GM12878 (cell line): Measurements from ENCODE around the gene YIPF4. TPM values are rescaled to one million over a fixed set of nuclear protein-coding genes. Genes with fewer than 3 reads are reported as not detected.

Experiments
- ATAC-seq: fragments of 200-7000 bp; cut with Tn5 transposase; 3 replicates; pipeline ENCODE4 v1.9.1; 2020; ENCODE audit warnings: mild to moderate bottlenecking, moderate library complexity
- BruUV-seq: library from RNA; stranded (reverse); fragments of 400-500 nt; replicated peaks from 2 replicates; lab custom pipeline; 2021; lab: Mats Ljungman, UMichigan
- CTCF ChIA-PET: fragments of 300-600 bp; sonication (Branson Sonifier 250); formaldehyde crosslinking; extraction: SDS; loops from one replicate; lab custom pipeline; 2021; ENCODE audit warnings: inconsistent platforms; lab: Yijun Ruan, JAX
- POLR2A ChIA-PET: fragments of 350-600 bp; formaldehyde crosslinking; extraction: SDS; loops from one replicate; lab custom pipeline; 2021; ENCODE audit warnings: inconsistent platforms; lab: Charles Lee
- RAD21 ChIA-PET: fragments of 300-600 bp; sonication (Branson Sonifier 250); formaldehyde crosslinking; loops from one replicate; lab custom pipeline; 2023; ENCODE audit warnings: antibody characterized with exemption; ENCODE audit not compliant: unreplicated experiment; lab: Charles Lee
- SMC1A ChIA-PET: fragments of 300-600 bp; sonication (Branson Sonifier 250); formaldehyde crosslinking; loops from one replicate; lab custom pipeline; 2023; ENCODE audit not compliant: unreplicated experiment, uncharacterized antibody; lab: Charles Lee
- DNase-seq: peaks from one replicate; pipeline ENCODE4 v3.0.0-alpha.2; 2011; ENCODE audit warnings: low read depth, low spot score
- FAIRE-seq: peaks from 3 replicates; lab custom pipeline; 2011; peaks lifted over from hg19 to GRCh38; lab: Jason Lieb, UNC
- H2AFZ ChIP-seq: 2 replicates; pipeline ENCODE4 v1.6.0; 2011; ENCODE audit warnings: low read depth, low read length, control low read depth; ENCODE audit not compliant: control insufficient read depth
- H3K27ac ChIP-seq: 2 replicates; pipeline ENCODE4 v1.5.1; 2011; ENCODE audit warnings: control low read depth; ENCODE audit not compliant: control insufficient read depth, insufficient read depth
- H3K27me3 ChIP-seq, 2 experiments: replicated peaks in 1 of 2; 2 replicates each; pipeline versions ENCODE4 v1.6.0 to v1.6.1; 2011; ENCODE audit warnings: low read length in 1 of 2; ENCODE audit not compliant: control insufficient read depth in 2 of 2, insufficient read depth in 2 of 2
- H3K36me3 ChIP-seq, 2 experiments: 2 replicates each; pipeline ENCODE4 v1.5.1; 2011; ENCODE audit warnings: low read length in 1 of 2; ENCODE audit not compliant: control insufficient read depth in 2 of 2, insufficient read depth in 2 of 2
- H3K4me1 ChIP-seq: 2 replicates; pipeline ENCODE4 v1.6.1; 2011; ENCODE audit warnings: mild to moderate bottlenecking, low read length, moderate library complexity, mixed read lengths; ENCODE audit not compliant: control insufficient read depth, insufficient read depth
- H3K4me2 ChIP-seq: 2 replicates; pipeline ENCODE4 v1.6.0; 2011; ENCODE audit warnings: control low read depth; ENCODE audit not compliant: control insufficient read depth, insufficient read depth
- H3K4me3 ChIP-seq: fragments of 200-600 bp; sonication (generic); 2 replicates; pipeline ENCODE4 v1.5.1; 2016
- H3K79me2 ChIP-seq: 2 replicates; pipeline ENCODE4 v1.6.0; 2011; ENCODE audit warnings: low read length; ENCODE audit not compliant: control insufficient read depth, insufficient read depth
- H3K9ac ChIP-seq: 2 replicates; pipeline ENCODE4 v1.8.0; 2011; ENCODE audit warnings: low read length, control low read depth, mixed read lengths; ENCODE audit not compliant: control insufficient read depth, insufficient read depth
- H3K9me3 ChIP-seq: replicated peaks from 3 replicates; pipeline ENCODE4 v1.5.1; 2011; ENCODE audit warnings: mild to moderate bottlenecking, low read length; ENCODE audit not compliant: control insufficient read depth, insufficient read depth
- H4K20me1 ChIP-seq: 2 replicates; pipeline ENCODE4 v1.6.0; 2011; ENCODE audit not compliant: control insufficient read depth, insufficient read depth
- ASH2L ChIP-seq: fragments of 300-600, 200-600 bp; sonication (generic); IDR thresholded peaks from 2 replicates; pipeline ENCODE4 v1.6.1; 2017; ENCODE audit warnings: low read depth, mild to moderate bottlenecking, borderline replicate concordance
- FOS ChIP-seq: IDR thresholded peaks from 3 replicates; pipeline ENCODE4 v1.6.1; 2011; ENCODE audit warnings: borderline replicate concordance; ENCODE audit not compliant: insufficient read length; ENCODE audit errors: extremely low read depth
- LARP7 ChIP-seq: fragments of 450-650 bp; IDR thresholded peaks from 2 replicates; pipeline ENCODE4 v1.6.1; 2017; ENCODE audit warnings: mild to moderate bottlenecking
- MTA2 ChIP-seq: fragments of 450-650 bp; IDR thresholded peaks from 2 replicates; pipeline ENCODE4 v1.6.1; 2016; ENCODE audit warnings: low read depth, mild to moderate bottlenecking, moderate library complexity
- MXI1 ChIP-seq: fragments of 150-350 bp; IDR thresholded peaks from 2 replicates; pipeline ENCODE4 v1.6.1; 2011; ENCODE audit warnings: low read depth, mild to moderate bottlenecking, inconsistent platforms, low read length, improper control_type of control experiment
- MYC ChIP-seq: IDR thresholded peaks from 2 replicates; pipeline ENCODE4 v1.6.1; 2011; ENCODE audit warnings: mild to moderate bottlenecking, low read length, moderate library complexity, inconsistent platforms; ENCODE audit not compliant: insufficient read depth, insufficient replicate concordance, insufficient read length, severe bottlenecking
- NBN ChIP-seq: fragments of 450-650 bp; IDR thresholded peaks from 2 replicates; pipeline ENCODE4 v1.6.1; 2016
- NR2C1 ChIP-seq: fragments of 450-650 bp; IDR thresholded peaks from 2 replicates; pipeline ENCODE4 v1.6.1; 2017; ENCODE audit warnings: antibody characterized with exemption, mild to moderate bottlenecking, moderate library complexity
- NRF1 ChIP-seq: conservative IDR thresholded peaks from 2 replicates; pipeline ENCODE4 v1.6.1; 2011; ENCODE audit warnings: mild to moderate bottlenecking, low read depth, low read length, improper control_type of control experiment
- PML ChIP-seq: IDR thresholded peaks from 2 replicates; pipeline ENCODE4 v1.6.1; 2012; ENCODE audit warnings: low read length, inconsistent platforms
- SMARCA5 ChIP-seq: fragments of 450-650 bp; IDR thresholded peaks from 2 replicates; pipeline ENCODE4 v1.6.1; 2017; ENCODE audit warnings: mild to moderate bottlenecking
- SREBF1 ChIP-seq: IDR thresholded peaks from 2 replicates; pipeline ENCODE4 v1.6.1; 2012; ENCODE audit warnings: mild to moderate bottlenecking, low read length
- TCF7 ChIP-seq: IDR thresholded peaks from 2 replicates; pipeline ENCODE4 v1.6.1; 2014; ENCODE audit warnings: antibody characterized with exemption, borderline replicate concordance
- whole genome bisulfite sequencing: methylation state at CpG from one replicate; pipeline ENCODE4 v1.1.6; 2016; ENCODE audit warnings: low lambda C conversion rate; ENCODE audit not compliant: insufficient replicate concordance, insufficient coverage; ENCODE audit errors: missing lambda C conversion rate; 5-methylcytosine and 5-hydroxymethylcytosine counted together
- in situ Hi-C: fragments of 300-500 bp; cut with MboI; formaldehyde crosslinking; loops from 9 replicates; pipeline ENCODE4 v1.14.3; 2018; ENCODE audit warnings: mixed read lengths
- intact Hi-C: fragments of 100-400 bp; cut with micrococcal nuclease; formaldehyde crosslinking; loops from one replicate; pipeline ENCODE4 v1.14.2; 2022; ENCODE audit not compliant: unreplicated experiment
- polyA plus RNA-seq, 11 experiments: library from polyadenylated mRNA; depleted of rRNA in 4 of 11; unstranded in 6 of 11; stranded (reverse) in 5 of 11; fragments of >200 nt; fragmentation: Nextera tagmentation in 4 of 11; fragmentation: Illumina TruSeq in 1 of 11; extraction: Ambion mirVana in 4 of 11; extraction: Trizol in 1 of 11; gene quantifications; 1 replicate in 1 of 11; 2 replicates in 10 of 11; pipeline versions ENCODE4 v1.2.1 to v1.2.3, GENCODE V29; 2011 to 2016; ENCODE audit warnings: inconsistent platforms in 2 of 11, missing spikeins in 2 of 11, low read depth in 1 of 11
- total RNA-seq, 4 experiments: library from RNA; depleted of rRNA in 3 of 4; stranded (reverse); fragments of >200 nt in 3 of 4; fragmentation: Illumina TruSeq in 1 of 4; extraction: Trizol in 1 of 4; gene quantifications; 2 replicates each; pipeline versions ENCODE4 v1.2.1 to v1.2.3, GENCODE V29; 2013 to 2021
- TF ChIP-seq, protein P1 (sequence below): IDR thresholded peaks from 2 replicates; pipeline ENCODE4 v1.6.1; 2011; ENCODE audit warnings: low read depth, mild to moderate bottlenecking, low read length, moderate library complexity, borderline replicate concordance; ENCODE audit errors: extremely low read depth
- TF ChIP-seq, protein P2 (sequence below): fragments of 450-650 bp; IDR thresholded peaks from 2 replicates; pipeline ENCODE4 v1.6.1; 2017; ENCODE audit warnings: mild to moderate bottlenecking, moderate library complexity
- TF ChIP-seq, protein P3 (sequence below): fragments of 450-650 bp; IDR thresholded peaks from 2 replicates; pipeline ENCODE4 v1.6.1; 2017; ENCODE audit warnings: antibody characterized with exemption, mild to moderate bottlenecking, moderate library complexity

Gene YIPF4
- total and polyA plus RNA-seq, 10 of the 15 experiments (the other 5 are each of a cell fraction or from before 2014, with no cell fraction given), result 2.8 to 60.4 (median 11.1) TPM

DNA sequence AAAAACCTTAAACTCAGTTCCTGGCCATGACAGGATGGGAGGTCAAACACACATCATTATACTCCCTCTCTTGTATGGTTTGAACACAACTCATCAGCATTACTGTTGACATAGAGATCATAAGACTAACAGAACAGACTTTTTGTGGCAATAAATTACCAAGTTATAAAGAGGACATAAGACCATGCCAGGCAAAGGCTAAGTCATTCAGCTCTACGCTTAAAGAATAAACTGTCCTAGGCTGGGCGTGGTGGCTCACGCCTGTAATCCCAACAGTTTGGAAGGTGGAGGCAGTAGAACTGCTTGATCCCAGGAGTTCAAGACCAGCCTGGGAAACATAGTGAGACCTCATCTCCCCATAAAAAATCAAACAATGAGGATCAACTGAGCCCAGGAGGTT lies 29.4 kb upstream of the YIPF4 start:
- CTCF ChIA-PET, result interaction anchor here (0.7 kb wide), 1 partner anchor 16 kb away, joined by 3 read pairs; no protein-coding TSS in a partner anchor
- SMC1A ChIA-PET, result no interaction called here
- H3K27me3 ChIP-seq, result no peaks in the 10 kb centered on the region
- POLR2A ChIA-PET, result no interaction called here
- H3K4me1 ChIP-seq, result no peaks in the 10 kb centered on the region
- no peaks in the 10 kb centered on the region for H4K20me1 ChIP-seq
- in situ Hi-C loops, result no loop called here
- ATAC-seq (no peak), DNase-seq (no peak), FAIRE-seq (no peak)
- no peak overlapping the region for H3K9ac ChIP-seq
- RAD21 ChIA-PET, result no interaction called here
- no peak overlapping the region for H3K4me2 ChIP-seq
- BruUV-seq, result no TSS peak
- H3K79me2 ChIP-seq, result no peaks in the 10 kb centered on the region
- no peak overlapping the region for H2AFZ ChIP-seq
- TF ChIP-seq NR2C1, result no peak
- no peak for TF ChIP-seq SREBF1
- no peak for TF ChIP-seq LARP7
- TF ChIP-seq ASH2L, result no peak
- TF ChIP-seq PML, result no peak
- TF ChIP-seq FOS, result no peak
- no peak for TF ChIP-seq NBN
- no peak for TF ChIP-seq MXI1
- no peak for TF ChIP-seq MTA2
- TF ChIP-seq, protein P1, sequence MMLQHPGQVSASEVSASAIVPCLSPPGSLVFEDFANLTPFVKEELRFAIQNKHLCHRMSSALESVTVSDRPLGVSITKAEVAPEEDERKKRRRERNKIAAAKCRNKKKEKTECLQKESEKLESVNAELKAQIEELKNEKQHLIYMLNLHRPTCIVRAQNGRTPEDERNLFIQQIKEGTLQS, result no peak
- no peak for TF ChIP-seq TCF7
- no peak for TF ChIP-seq NRF1
- TF ChIP-seq, protein P2, sequence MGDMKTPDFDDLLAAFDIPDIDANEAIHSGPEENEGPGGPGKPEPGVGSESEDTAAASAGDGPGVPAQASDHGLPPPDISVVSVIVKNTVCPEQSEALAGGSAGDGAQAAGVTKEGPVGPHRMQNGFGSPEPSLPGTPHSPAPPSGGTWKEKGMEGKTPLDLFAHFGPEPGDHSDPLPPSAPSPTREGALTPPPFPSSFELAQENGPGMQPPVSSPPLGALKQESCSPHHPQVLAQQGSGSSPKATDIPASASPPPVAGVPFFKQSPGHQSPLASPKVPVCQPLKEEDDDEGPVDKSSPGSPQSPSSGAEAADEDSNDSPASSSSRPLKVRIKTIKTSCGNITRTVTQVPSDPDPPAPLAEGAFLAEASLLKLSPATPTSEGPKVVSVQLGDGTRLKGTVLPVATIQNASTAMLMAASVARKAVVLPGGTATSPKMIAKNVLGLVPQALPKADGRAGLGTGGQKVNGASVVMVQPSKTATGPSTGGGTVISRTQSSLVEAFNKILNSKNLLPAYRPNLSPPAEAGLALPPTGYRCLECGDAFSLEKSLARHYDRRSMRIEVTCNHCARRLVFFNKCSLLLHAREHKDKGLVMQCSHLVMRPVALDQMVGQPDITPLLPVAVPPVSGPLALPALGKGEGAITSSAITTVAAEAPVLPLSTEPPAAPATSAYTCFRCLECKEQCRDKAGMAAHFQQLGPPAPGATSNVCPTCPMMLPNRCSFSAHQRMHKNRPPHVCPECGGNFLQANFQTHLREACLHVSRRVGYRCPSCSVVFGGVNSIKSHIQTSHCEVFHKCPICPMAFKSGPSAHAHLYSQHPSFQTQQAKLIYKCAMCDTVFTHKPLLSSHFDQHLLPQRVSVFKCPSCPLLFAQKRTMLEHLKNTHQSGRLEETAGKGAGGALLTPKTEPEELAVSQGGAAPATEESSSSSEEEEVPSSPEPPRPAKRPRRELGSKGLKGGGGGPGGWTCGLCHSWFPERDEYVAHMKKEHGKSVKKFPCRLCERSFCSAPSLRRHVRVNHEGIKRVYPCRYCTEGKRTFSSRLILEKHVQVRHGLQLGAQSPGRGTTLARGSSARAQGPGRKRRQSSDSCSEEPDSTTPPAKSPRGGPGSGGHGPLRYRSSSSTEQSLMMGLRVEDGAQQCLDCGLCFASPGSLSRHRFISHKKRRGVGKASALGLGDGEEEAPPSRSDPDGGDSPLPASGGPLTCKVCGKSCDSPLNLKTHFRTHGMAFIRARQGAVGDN, result no peak
- TF ChIP-seq SMARCA5, result no peak
- TF ChIP-seq MYC, result no peak
- TF ChIP-seq, protein P3, sequence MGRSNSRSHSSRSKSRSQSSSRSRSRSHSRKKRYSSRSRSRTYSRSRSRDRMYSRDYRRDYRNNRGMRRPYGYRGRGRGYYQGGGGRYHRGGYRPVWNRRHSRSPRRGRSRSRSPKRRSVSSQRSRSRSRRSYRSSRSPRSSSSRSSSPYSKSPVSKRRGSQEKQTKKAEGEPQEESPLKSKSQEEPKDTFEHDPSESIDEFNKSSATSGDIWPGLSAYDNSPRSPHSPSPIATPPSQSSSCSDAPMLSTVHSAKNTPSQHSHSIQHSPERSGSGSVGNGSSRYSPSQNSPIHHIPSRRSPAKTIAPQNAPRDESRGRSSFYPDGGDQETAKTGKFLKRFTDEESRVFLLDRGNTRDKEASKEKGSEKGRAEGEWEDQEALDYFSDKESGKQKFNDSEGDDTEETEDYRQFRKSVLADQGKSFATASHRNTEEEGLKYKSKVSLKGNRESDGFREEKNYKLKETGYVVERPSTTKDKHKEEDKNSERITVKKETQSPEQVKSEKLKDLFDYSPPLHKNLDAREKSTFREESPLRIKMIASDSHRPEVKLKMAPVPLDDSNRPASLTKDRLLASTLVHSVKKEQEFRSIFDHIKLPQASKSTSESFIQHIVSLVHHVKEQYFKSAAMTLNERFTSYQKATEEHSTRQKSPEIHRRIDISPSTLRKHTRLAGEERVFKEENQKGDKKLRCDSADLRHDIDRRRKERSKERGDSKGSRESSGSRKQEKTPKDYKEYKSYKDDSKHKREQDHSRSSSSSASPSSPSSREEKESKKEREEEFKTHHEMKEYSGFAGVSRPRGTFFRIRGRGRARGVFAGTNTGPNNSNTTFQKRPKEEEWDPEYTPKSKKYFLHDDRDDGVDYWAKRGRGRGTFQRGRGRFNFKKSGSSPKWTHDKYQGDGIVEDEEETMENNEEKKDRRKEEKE, result no peak
- intact Hi-C loops, result no loop called here
- no peaks in the 10 kb centered on the region for H3K9me3 ChIP-seq
- WGBS, result 96% methylated on average over 3 of the region's 3 CpGs
- H3K4me3 ChIP-seq, result no peak overlapping the region
- no peak overlapping the region for H3K27ac ChIP-seq
- no peaks in the 10 kb centered on the region for H3K36me3 ChIP-seq
